HG03097 (cell line): ENCODE results near the gene GDF10.

Source experiments
- ATAC-seq: cut with Tn5 transposase; IDR thresholded peaks from one replicate; pipeline ENCODE4 v1.9.1; 2021; ENCODE audit not compliant: unreplicated experiment, low FRiP score

GDF10 gene

DNA sequence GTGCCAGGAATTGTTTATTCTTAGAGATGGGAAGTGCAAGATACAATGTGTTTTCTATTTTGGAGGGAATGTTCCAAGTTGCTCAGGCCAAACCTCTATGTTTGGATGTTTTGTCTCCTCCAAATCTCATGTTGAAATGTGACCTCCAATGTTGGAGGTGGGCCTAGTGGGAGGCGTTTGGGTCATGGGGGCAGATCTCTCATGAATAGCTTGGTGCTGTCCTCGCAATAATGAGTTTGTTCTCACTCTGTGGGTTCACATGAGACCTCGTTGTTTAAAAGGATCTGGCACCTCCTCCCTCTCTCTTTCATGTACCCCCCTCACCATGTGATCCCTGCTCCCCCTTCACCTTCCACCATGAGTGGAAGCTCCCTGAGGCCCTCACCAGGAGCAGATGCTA is 8.3 kb upstream of the GDF10 start:
- ATAC-seq = no peak

- ATAC-seq = no peak
Observed at GRCh38 chr10:47294057-47294456, 5.9 kb upstream of the GDF10 start.

GRCh38 chr10:47294501-47294900 is 5.5 kb upstream of the GDF10 start:
- ATAC-seq = no peak

GRCh38 chr10:47295411-47295810 is 4.6 kb upstream of the GDF10 start:
- no peak for ATAC-seq

GRCh38 chr10:47296156-47296894 is 3.7 kb upstream of the GDF10 start:
- ATAC-seq = no peak

GRCh38 chr10:47296941-47297340 is 3.1 kb upstream of the GDF10 start:
- no peak for ATAC-seq

DNA sequence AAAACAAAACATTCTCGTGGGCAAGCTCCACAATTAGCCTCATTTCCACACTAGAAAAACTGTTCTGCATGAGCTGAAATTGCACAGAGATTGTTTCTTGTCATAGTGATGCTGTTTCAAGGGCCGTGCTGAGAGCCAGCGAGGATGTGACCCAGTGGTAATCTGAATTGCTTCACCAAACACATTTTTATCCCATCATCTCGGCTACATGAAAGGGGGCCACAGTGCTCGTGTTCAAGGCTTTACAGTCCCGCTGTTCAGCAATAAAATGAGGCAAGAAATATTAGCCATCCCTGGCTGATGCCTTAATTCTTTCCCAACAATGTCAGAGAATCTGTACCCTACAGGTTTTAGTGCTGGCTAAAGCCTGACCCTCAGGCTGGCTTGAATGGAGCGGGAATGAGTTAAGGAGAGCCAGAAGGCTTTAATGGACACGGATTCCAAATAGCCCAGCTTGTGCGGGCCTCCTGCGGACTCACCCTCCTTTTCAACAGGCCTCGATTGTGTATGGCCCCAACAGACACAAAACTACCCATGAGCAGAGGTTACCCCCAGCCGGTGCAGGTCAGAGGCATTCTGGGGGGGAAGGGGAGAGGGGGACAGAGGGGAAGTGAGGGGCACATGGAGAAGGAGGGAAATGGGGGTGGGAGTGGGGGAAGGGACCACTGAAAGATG is 2.0 kb upstream of the GDF10 start:
- ATAC-seq = no peak

DNA sequence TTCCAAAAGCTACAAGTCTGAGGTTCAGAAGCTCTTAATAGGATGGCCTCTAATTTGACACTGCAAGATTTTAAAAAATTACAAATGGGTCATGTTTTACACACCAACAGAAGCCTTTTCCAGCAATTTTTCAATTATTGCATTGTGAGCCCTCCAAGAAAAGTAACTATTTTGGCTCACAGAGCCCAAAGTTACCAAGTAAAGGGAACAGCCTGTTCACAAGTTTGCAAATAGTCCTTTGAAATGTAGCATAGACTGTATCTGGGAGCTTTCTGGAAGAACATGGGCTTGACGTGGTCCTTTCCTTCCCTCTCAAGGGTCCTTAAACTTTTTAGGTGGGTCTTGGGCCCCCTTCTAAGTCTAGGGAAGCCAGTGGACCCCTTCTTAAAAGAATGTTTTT is 1.3 kb upstream of the GDF10 start:
- no peak for ATAC-seq

DNA sequence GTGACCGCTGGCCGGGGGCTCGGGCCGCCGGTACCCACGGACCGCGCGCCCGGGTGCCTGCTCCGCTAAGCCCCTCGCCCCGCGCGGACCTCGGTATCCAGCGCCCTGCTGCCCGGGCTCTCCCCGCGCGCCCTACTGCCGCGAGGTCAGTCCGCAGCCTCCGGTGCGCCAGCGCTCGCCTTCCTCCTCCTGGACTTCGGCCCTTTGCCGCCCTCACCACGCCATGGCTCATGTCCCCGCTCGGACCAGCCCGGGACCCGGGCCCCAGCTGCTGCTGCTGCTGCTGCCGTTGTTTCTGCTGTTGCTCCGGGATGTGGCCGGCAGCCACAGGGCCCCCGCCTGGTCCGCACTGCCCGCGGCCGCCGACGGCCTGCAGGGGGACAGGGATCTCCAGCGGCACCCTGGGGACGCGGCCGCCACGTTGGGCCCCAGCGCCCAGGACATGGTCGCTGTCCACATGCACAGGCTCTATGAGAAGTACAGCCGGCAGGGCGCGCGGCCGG is 483 bp downstream of the GDF10 start:
- ATAC-seq = no peak

GRCh38 chr10:47301833-47302232 is 1.8 kb downstream of the GDF10 start:
- no peak for ATAC-seq

DNA sequence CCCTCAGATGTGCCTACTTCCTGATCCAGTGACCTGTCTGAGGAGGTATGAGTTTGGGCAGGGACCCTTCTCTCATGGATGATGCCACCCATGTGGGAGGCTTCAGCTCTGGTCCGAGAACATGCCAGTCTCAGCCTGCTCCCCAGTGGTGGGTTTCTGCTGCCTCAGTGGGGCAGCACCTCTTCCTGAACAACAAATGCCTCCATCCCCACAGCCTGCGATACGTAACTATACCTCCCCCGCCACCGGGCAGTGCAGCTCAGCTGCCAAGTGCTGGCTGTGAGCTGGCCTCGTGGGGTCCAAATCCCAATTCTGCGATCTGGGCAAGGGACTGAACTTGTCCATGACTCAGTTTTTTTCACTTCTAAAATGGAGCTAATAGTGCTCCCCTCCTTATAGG is 3.1 kb downstream of the GDF10 start:
- ATAC-seq = no peak

GRCh38 chr10:47303866-47304265 is 3.9 kb downstream of the GDF10 start:
- ATAC-seq = no peak

DNA sequence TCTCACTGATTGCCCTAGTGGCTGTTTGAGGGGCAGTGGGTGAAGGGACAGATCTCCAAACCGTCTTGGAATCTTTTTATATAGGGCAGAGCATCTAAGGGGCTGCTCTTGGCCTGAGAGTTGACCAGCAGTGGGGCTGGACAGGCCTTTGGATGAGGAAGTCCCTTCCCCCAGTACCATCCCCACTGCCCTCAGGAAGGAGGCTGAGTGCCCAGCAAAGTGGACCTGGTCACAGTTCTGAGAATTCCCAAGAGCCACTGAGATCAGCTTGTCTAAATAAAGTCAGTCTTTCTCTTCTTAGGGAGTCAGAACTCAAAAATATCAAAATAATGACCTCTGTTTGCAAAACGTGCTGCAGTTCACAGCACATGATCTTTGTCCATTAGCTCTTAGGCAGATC is 5.6 kb downstream of the GDF10 start:
- no peak for ATAC-seq

DNA sequence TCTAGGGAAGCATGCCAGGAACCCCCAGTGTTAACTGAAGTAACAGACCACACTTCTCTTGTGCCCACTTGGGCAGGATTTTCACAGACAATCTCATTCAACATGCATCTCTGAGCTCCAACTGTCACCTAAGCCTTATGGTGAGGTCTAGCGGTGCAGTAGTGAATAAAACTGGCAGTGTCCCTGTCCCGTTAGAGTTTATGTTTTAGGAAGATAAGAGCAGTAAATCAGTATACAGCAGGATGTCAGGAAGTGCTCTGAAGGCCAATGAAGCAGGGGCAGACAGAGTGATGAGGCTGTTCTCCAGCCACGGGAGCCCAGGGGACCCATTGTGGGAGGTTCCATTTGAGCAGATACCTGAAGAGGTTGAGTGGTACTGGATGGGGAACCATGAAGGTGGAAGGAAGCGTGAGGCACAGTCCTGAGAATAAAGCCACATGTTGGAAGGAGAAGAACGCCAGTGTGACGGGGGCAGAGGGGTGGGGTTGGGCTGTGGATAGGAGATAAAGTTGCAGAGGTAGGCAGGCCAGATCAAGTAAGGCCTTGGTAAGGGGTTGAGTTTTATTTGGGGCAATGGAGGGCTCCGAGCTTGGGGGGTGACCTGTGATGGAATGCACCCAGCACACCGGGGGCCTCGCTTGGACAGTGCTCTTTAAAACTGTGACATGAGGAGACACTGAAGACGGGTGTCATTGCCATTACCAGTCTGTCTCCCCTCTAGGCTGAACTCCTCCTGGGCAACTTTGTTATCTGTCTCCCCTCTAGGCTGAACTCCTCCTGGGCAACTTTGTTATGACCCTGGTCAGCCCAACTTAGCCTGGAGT is 6.6 kb downstream of the GDF10 start:
- ATAC-seq = no peak

GRCh38 chr10:47307381-47307780 is 7.4 kb downstream of the GDF10 start:
- ATAC-seq = no peak

DNA sequence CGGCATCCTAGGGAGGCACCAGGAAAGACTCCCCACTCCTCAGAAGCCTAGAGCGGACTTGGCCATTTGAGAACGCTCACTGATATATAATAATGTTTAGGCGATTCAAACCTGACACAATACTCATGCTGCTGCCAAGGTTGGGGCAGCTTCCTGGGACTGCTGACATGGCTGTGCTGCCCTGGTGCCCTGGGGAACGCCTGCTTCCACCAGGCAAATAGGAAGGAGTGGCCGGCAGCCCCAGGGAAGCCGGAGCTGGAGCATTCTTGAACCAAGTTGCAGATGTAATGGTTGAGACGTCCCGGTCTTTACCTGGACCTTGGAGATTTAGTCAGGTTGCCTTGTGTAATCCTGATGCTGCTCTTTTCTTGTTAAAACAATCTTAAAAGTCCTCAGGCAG is 8.8 kb downstream of the GDF10 start:
- no peak for ATAC-seq

- no peak for ATAC-seq
Observed at GRCh38 chr10:47309408-47310089, 9.6 kb downstream of the GDF10 start.

DNA sequence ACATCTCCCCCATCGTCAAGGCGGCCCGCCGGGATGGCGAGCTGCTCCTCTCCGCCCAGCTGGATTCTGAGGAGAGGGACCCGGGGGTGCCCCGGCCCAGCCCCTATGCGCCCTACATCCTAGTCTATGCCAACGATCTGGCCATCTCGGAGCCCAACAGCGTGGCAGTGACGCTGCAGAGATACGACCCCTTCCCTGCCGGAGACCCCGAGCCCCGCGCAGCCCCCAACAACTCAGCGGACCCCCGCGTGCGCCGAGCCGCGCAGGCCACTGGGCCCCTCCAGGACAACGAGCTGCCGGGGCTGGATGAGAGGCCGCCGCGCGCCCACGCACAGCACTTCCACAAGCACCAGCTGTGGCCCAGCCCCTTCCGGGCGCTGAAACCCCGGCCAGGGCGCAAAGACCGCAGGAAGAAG is 10.1 kb downstream of the GDF10 start:
- ATAC-seq = no peak

- ATAC-seq = no peak
Observed at GRCh38 chr10:47311193-47311931, 11.4 kb downstream of the GDF10 start.
